Measurements from ENCODE around the gene ZNF682.
"Not testable (repeated sequence)": the region's sequence is repeated elsewhere in the genome, so short reads cannot be mapped to it uniquely, and the experiment has no call there.

Gene ZNF682

GRCh38 chr19:19997656-19998268 lies 41.5 kb downstream of the ZNF682 start:
- no peak for DNase-seq (ENCODE audit: low read depth)

- DNase-seq (ENCODE audit: low read depth) = no peak
These were observed 72.4 kb downstream of the ZNF682 start for GRCh38 chr19:19966862-19967261.

GRCh38 chr19:19966126-19966525 lies 73.2 kb downstream of the ZNF682 start:
- not testable (repeated sequence) for DNase-seq (ENCODE audit: low read depth)

- DNase-seq (ENCODE audit: low read depth) = no peak
These were observed 74.9 kb downstream of the ZNF682 start for GRCh38 chr19:19964416-19964815.

- not testable (repeated sequence) for DNase-seq (ENCODE audit: low read depth)
These were observed 80.0 kb downstream of the ZNF682 start for GRCh38 chr19:19959151-19959799.

- not testable (repeated sequence) for DNase-seq (ENCODE audit: low read depth)
These were observed 81.5 kb downstream of the ZNF682 start for GRCh38 chr19:19957766-19958165.

GRCh38 chr19:19956434-19957075 lies 82.8 kb downstream of the ZNF682 start:
- DNase-seq (ENCODE audit: low read depth) = no peak

GRCh38 chr19:19955208-19955607 lies 84.1 kb downstream of the ZNF682 start:
- no peak for DNase-seq (ENCODE audit: low read depth)
